ENCODE data around the gene PTGER3.

PTGER3 gene

GRCh38 chr1:71002709-71003475 is 44.7 kb downstream of the PTGER3 start:
- CTCF ChIA-PET = no interaction called here
- no peak for DNase-seq (ENCODE audit: extremely low spot score)
- POLR2A ChIA-PET = no interaction called here
- TF ChIP-seq FOXA1 (IDR thresholded peaks at IDR 0.05) = no peak
- TF ChIP-seq CTBP1 (IDR thresholded peaks at IDR 0.05; ENCODE audit: borderline replicate concordance) = no peak
- no peak for TF ChIP-seq SP1 (IDR thresholded peaks at IDR 0.05)
- no peak for TF ChIP-seq TARDBP (IDR thresholded peaks at IDR 0.05)
- TF ChIP-seq ZNF384 (IDR thresholded peaks at IDR 0.05) = no peak
- no peak for TF ChIP-seq BHLHE40 (IDR thresholded peaks at IDR 0.05; ENCODE audit: borderline replicate concordance)
- TF ChIP-seq PKNOX1 (IDR thresholded peaks at IDR 0.05) = no peak
- TF ChIP-seq ARNT (IDR thresholded peaks at IDR 0.05) = no peak
- TF ChIP-seq LEF1 (IDR thresholded peaks at IDR 0.05; ENCODE audit: borderline replicate concordance) = no peak
- no peak for TF ChIP-seq FOXK2 (IDR thresholded peaks at IDR 0.05)
- no peak for TF ChIP-seq ELF4 (IDR thresholded peaks at IDR 0.05)
- TF ChIP-seq FOXM1 (IDR thresholded peaks at IDR 0.05; ENCODE audit: borderline replicate concordance) = no peak
- no peak for TF ChIP-seq HDGF (IDR thresholded peaks at IDR 0.05; ENCODE audit: borderline replicate concordance)
- no peak for TF ChIP-seq NFRKB (IDR thresholded peaks at IDR 0.05)

DNA sequence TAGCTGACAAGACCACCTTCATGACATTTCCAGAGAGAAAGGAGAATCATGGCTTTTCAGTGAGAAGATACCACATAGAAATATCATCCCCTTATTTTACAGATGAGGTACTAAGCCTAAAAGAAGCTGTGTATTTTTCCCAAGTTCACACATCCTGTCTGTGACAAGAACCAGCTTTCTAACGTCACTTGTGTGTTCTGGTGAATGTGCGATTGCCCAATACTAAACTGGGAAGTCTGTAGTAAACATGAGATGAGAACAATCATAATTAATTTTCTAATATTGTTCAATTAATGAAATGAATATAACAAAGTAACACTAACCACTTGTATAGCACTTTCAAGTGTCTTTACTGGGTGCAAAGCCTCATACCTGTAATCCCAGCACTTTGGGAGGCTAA is 46.0 kb downstream of the PTGER3 start:
- CTCF ChIA-PET = no interaction called here
- TF ChIP-seq L3MBTL2 (conservative IDR thresholded peaks at IDR 0.05) (no peak), TARDBP (IDR thresholded peaks at IDR 0.05) (no peak), FOXM1 (IDR thresholded peaks at IDR 0.05; ENCODE audit: borderline replicate concordance) (no peak), LEF1 (IDR thresholded peaks at IDR 0.05; ENCODE audit: borderline replicate concordance) (no peak), FOXA1 (IDR thresholded peaks at IDR 0.05) (no peak), ZNF384 (IDR thresholded peaks at IDR 0.05) (no peak)
- no peak for DNase-seq (ENCODE audit: extremely low spot score)
- POLR2A ChIA-PET = no interaction called here

DNA sequence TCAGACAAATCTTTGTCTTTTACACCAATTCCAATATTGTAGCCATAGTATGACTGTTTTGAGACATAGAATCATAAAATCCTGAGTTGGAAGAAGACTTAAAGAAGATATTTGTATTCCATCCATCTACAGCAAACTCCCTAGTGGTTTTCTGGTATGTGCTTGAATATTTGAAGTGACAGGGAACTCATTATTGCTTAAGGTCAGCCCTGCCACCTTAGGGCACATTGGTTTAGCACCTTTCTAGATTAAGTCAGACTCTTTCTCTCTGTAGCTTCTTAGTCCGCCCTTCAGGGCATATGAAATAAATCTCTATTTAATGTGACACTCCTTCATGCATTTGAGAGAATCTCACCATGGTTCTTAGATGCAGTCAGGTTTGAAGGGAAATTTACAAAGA is 49.8 kb downstream of the PTGER3 start:
- no peak for DNase-seq (ENCODE audit: extremely low spot score)
- TF ChIP-seq LEF1 (IDR thresholded peaks at IDR 0.05; ENCODE audit: borderline replicate concordance) = no peak
- no peak for TF ChIP-seq BHLHE40 (IDR thresholded peaks at IDR 0.05; ENCODE audit: borderline replicate concordance)
- TF ChIP-seq ARNT (IDR thresholded peaks at IDR 0.05) = no peak
- TF ChIP-seq SP1 (IDR thresholded peaks at IDR 0.05) = no peak
- TF ChIP-seq HDGF (IDR thresholded peaks at IDR 0.05; ENCODE audit: borderline replicate concordance) = no peak
- no peak for TF ChIP-seq TARDBP (IDR thresholded peaks at IDR 0.05)
- TF ChIP-seq NFRKB (IDR thresholded peaks at IDR 0.05) = no peak
- no peak for TF ChIP-seq PKNOX1 (IDR thresholded peaks at IDR 0.05)
- no peak for TF ChIP-seq FOXK2 (IDR thresholded peaks at IDR 0.05)
- TF ChIP-seq ZNF384 (IDR thresholded peaks at IDR 0.05) = no peak
- TF ChIP-seq L3MBTL2 (conservative IDR thresholded peaks at IDR 0.05) = no peak
- TF ChIP-seq ELF4 (IDR thresholded peaks at IDR 0.05) = no peak
- TF ChIP-seq FOXA1 (IDR thresholded peaks at IDR 0.05) = no peak
- CTCF ChIA-PET = no interaction called here
- POLR2A ChIA-PET = no interaction called here

DNA sequence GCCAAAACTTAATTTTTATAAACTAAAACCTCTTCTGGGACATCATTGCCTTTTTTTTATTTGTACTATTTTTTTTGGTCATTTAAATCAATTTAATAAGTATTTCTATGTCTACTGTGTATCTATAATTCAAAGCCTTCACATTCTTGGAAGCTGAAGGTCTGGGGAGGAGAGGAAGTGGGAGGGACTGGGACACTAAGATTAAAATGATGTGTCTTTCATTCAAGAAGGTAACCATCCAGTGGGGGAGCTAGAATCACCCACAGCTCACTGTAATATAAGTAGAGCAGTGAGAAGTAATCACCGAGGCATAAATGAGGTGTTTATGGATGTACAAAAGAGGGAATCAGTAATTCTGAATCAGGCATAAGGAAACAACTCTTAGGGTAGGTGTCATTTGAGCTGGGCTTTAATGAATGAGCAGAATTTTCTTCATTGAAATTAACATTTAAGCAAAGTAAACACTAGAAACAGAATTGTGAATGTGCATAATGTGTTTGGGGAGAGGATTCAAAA is 52.8 kb downstream of the PTGER3 start:
- POLR2A ChIA-PET = no interaction called here
- CTCF ChIA-PET = no interaction called here
- TF ChIP-seq ARNT (IDR thresholded peaks at IDR 0.05) (no peak), PKNOX1 (IDR thresholded peaks at IDR 0.05) (no peak), L3MBTL2 (conservative IDR thresholded peaks at IDR 0.05) (no peak), HDGF (IDR thresholded peaks at IDR 0.05; ENCODE audit: borderline replicate concordance) (no peak), BHLHE40 (IDR thresholded peaks at IDR 0.05; ENCODE audit: borderline replicate concordance) (no peak), FOXA1 (IDR thresholded peaks at IDR 0.05) (no peak), NFRKB (IDR thresholded peaks at IDR 0.05) (no peak), TARDBP (IDR thresholded peaks at IDR 0.05) (no peak), LEF1 (IDR thresholded peaks at IDR 0.05; ENCODE audit: borderline replicate concordance) (no peak), SP1 (IDR thresholded peaks at IDR 0.05) (no peak), SUZ12 (IDR thresholded peaks at IDR 0.05) (no peak), FOXM1 (IDR thresholded peaks at IDR 0.05; ENCODE audit: borderline replicate concordance) (no peak), FOXK2 (IDR thresholded peaks at IDR 0.05) (no peak)
- no peak for DNase-seq (ENCODE audit: extremely low spot score)

DNA sequence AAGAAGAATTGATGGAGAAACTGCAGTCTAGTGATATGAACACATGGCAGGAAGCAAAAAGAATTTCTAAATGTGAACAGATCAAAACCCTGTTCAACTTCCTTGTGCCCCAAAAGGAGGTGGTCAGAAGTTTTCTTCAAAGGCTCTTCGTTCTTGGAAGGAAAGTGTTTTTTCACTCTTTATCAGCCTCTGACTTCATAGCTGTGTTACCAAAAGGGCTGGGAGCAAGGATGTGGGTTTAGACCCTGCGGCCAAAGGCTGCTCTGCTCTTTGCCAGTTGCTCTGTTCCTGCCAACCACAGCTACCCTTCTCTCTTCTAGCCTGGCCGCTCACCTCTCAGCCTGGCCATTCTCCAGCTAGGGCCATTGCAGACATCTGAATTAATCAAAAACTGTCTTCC is 53.8 kb downstream of the PTGER3 start:
- ChIA-PET CTCF (no interaction called here), POLR2A (no interaction called here)
- TF ChIP-seq TARDBP (IDR thresholded peaks at IDR 0.05) = no peak
- TF ChIP-seq ARNT (IDR thresholded peaks at IDR 0.05) = no peak
- TF ChIP-seq LEF1 (IDR thresholded peaks at IDR 0.05; ENCODE audit: borderline replicate concordance) = no peak
- no peak for TF ChIP-seq NFRKB (IDR thresholded peaks at IDR 0.05)
- TF ChIP-seq FOXM1 (IDR thresholded peaks at IDR 0.05; ENCODE audit: borderline replicate concordance) = no peak
- DNase-seq (ENCODE audit: extremely low spot score) = no peak

GRCh38 chr1:70992521-70992920 is 55.1 kb downstream of the PTGER3 start:
- TF ChIP-seq TARDBP (IDR thresholded peaks at IDR 0.05) (no peak), FOXM1 (IDR thresholded peaks at IDR 0.05; ENCODE audit: borderline replicate concordance) (no peak), SUZ12 (IDR thresholded peaks at IDR 0.05) (no peak), CTBP1 (IDR thresholded peaks at IDR 0.05; ENCODE audit: borderline replicate concordance) (no peak), FOXA1 (IDR thresholded peaks at IDR 0.05) (no peak), NFRKB (IDR thresholded peaks at IDR 0.05) (no peak), ARNT (IDR thresholded peaks at IDR 0.05) (no peak), FOXK2 (IDR thresholded peaks at IDR 0.05) (no peak), L3MBTL2 (conservative IDR thresholded peaks at IDR 0.05) (no peak), PKNOX1 (IDR thresholded peaks at IDR 0.05) (no peak), SP1 (IDR thresholded peaks at IDR 0.05) (no peak), LEF1 (IDR thresholded peaks at IDR 0.05; ENCODE audit: borderline replicate concordance) (no peak), ELF4 (IDR thresholded peaks at IDR 0.05) (no peak), BHLHE40 (IDR thresholded peaks at IDR 0.05; ENCODE audit: borderline replicate concordance) (no peak), ZNF384 (IDR thresholded peaks at IDR 0.05) (no peak), HDGF (IDR thresholded peaks at IDR 0.05; ENCODE audit: borderline replicate concordance) (no peak)
- DNase-seq (ENCODE audit: extremely low spot score) = no peak
- ChIA-PET POLR2A (no interaction called here), CTCF (no interaction called here)
